SH-SY5Y (cell line): ENCODE data around the gene RMDN3.

ENCODE experiments used
- GATA2 ChIP-seq: IDR thresholded peaks from 2 replicates; pipeline ENCODE4 v1.6.1; 2011; ENCODE audit warnings: mild to moderate bottlenecking, low read depth, low read length
- GATA3 ChIP-seq: IDR thresholded peaks from 2 replicates; pipeline ENCODE4 v1.6.1; 2011; ENCODE audit warnings: low read depth, mild to moderate bottlenecking, low read length, moderate library complexity

RMDN3 gene

GRCh38 chr15:40754883-40755811 is at the start of gene RMDN3:
Gene RMDN3 (minus strand): TSS chr15:40755254. CDS start chr15:40754783, 471 bp downstream.
- TF ChIP-seq GATA3, result no peak
- TF ChIP-seq GATA2, result no peak

DNA sequence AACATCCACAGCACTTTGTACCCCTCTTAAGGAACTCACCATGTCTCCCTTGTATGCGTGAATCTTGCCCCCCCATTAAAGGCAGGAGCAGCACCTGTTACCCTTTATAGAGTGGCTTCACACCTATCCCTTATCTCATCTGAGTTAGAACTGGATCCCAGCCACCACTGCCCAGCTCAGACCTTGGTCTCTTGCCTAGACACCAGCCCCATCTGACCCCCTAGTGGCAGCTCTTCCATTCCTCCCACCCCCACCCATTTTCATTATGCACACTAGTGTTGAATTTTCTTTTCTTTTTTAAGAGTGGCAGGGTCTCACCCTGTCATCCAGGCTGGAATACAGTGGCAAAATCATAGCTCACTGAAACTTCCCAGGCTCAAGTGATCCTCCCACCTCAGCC is 48.6 kb upstream of the RMDN3 start:
- TF ChIP-seq GATA2 (no peak), GATA3 (no peak)

DNA sequence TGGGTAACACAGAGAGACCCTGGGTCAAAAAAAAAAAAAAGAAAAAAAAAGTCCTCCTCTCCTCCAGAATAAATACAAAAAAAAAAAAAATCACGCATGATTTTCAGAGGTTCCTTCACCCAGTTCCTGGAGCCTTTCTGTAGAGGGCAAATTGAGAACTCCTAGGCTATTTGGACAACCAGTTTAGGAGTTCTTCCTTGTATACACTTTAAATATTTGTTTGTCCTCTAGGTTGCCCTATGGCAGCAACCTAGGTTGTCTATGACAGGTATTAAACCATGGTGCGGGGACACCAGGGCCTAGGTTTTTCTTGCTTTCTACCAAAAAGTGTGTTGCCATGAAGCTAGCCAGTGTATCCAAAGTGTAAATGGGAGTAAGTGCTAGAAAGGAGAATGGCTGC is 48.0 kb upstream of the RMDN3 start:
- no peak for TF ChIP-seq GATA2
- no peak for TF ChIP-seq GATA3

DNA sequence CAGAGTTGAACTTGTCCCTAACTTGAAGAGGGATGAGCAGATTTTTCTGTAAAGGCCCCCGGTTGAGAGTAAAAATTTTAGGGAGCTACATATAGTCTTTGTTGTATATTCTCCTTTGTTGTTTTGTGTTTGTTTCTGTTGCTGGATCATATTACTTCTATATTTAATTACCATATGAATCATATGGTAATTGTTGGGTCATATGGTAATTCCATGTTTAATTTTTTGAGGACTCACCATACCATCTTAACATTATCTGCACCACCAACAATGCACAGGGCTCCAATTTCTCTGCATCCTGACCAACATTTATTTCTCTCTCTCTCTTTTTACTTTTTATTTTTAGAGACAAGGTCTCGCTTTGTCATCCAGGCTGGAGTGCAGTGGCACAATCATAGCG is 44.5 kb upstream of the RMDN3 start:
- TF ChIP-seq GATA3 (no peak), GATA2 (no peak)

- TF ChIP-seq GATA2 (no peak), GATA3 (no peak)
Measured at GRCh38 chr15:40796512-40796911, 41.5 kb upstream of the RMDN3 start.

DNA sequence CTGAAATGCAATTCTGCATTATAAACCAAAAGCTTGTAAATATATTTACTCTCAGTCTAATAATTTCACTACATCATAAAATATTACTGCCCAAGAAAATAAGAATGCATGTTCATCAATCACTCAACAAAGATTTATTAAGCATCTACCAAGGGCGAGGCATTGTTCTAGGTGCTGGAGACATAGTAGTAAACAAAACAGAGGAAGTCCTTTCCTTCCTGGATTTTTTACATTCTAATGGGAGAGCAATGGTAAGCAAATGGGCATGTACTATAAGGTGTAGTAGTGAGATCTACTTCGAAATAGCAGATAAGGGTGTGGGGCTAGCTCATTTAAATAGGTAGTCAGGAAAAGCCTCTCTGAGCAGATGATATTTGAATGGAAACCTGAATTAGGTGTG is 41.0 kb upstream of the RMDN3 start:
- no peak for TF ChIP-seq GATA3
- TF ChIP-seq GATA2, result no peak

DNA sequence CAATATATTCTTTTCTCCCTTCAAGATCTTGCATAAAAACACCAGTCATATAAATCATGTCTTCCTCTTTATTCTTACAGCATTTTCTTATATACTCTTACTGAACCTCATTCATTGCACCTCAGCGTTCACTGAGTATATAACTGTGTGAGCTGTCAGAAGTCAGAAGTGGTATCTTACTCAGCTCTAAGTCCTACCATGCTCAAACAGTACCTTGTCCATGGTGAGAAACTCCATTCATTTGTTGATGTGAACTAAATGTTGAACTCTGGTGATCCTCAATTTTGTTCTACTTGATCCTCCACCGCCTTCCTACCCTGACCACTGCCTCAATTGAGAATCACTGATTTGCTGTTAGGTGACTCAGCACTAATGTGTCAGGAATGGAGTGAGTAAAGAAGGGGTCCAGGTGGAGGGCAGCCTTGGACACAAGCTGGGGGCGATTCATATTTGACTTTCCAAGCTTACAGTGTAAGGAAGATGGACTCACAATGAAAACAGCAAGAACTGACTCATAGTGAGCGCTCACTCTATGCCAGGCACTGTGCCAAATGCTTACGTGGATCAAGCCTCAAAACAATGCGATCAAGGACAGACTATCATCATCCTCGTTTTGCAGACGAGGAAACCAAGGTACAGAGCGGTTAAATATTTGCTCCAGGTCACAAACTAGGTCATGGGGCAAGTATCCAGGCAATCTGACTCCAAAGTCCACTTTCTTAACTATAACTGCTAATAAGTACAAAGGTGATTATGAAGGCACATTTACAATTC is 38.3 kb upstream of the RMDN3 start:
- no peak for TF ChIP-seq GATA3
- TF ChIP-seq GATA2, result no peak

- TF ChIP-seq GATA2 (no peak), GATA3 (no peak)
Measured at GRCh38 chr15:40792394-40792793, 37.3 kb upstream of the RMDN3 start.

GRCh38 chr15:40790718-40791117 is 35.7 kb upstream of the RMDN3 start:
- TF ChIP-seq GATA2 (no peak), GATA3 (no peak)

GRCh38 chr15:40789999-40790398 is 34.9 kb upstream of the RMDN3 start:
- TF ChIP-seq GATA3, result no peak
- no peak for TF ChIP-seq GATA2

- TF ChIP-seq GATA2 (no peak), GATA3 (no peak)
Measured at GRCh38 chr15:40789119-40789518, 34.1 kb upstream of the RMDN3 start.

GRCh38 chr15:40787991-40788390 is 32.9 kb upstream of the RMDN3 start:
- no peak for TF ChIP-seq GATA2
- no peak for TF ChIP-seq GATA3

DNA sequence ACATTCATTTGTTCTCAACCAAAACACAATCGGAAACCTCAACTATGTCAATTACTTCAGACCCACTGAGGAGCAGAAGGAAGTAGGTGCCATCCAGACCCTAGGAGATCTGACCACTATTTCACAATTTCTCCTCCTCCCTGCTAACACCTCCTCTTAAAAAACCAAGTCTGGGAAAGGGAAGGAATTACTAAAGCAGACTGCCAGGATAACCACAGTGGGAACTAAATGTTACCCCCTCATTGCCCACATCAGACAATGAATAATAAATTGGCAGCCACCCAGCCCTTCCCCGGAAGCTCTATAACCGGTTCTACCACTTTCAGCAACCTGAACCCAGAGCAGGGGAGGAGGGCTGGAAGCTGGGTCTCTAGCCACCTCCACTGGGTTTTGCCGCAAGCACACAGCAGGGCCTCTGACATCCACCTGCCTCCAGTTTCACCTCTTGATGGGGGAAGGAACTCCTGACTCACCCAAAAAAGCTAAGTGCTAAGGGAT is 32.3 kb upstream of the RMDN3 start:
- TF ChIP-seq GATA3 (no peak), GATA2 (no peak)

GRCh38 chr15:40785814-40786213 is 30.8 kb upstream of the RMDN3 start:
- TF ChIP-seq GATA2, result no peak
- TF ChIP-seq GATA3, result no peak

GRCh38 chr15:40785164-40785563 is 30.1 kb upstream of the RMDN3 start:
- TF ChIP-seq GATA2 (no peak), GATA3 (no peak)
